ENCODE results near the gene ALK.

ALK gene

GRCh38 chr2:29607038-29607420 lies 314.4 kb downstream of the ALK start:
- Mint-ChIP-seq H3K4me1 (ENCODE audit: low read depth) (peaks cover 11% of the 10 kb centered on the region), H3K9me3 (no peaks in the 10 kb centered on the region), H3K36me3 (ENCODE audit: low read depth) (no peaks in the 10 kb centered on the region), H3K4me3 (no peak overlapping the region), H3K27me3 (no peaks in the 10 kb centered on the region), H3K27ac (no peak overlapping the region)
- intact Hi-C loops (cut with micrococcal nuclease), result no loop called here

DNA sequence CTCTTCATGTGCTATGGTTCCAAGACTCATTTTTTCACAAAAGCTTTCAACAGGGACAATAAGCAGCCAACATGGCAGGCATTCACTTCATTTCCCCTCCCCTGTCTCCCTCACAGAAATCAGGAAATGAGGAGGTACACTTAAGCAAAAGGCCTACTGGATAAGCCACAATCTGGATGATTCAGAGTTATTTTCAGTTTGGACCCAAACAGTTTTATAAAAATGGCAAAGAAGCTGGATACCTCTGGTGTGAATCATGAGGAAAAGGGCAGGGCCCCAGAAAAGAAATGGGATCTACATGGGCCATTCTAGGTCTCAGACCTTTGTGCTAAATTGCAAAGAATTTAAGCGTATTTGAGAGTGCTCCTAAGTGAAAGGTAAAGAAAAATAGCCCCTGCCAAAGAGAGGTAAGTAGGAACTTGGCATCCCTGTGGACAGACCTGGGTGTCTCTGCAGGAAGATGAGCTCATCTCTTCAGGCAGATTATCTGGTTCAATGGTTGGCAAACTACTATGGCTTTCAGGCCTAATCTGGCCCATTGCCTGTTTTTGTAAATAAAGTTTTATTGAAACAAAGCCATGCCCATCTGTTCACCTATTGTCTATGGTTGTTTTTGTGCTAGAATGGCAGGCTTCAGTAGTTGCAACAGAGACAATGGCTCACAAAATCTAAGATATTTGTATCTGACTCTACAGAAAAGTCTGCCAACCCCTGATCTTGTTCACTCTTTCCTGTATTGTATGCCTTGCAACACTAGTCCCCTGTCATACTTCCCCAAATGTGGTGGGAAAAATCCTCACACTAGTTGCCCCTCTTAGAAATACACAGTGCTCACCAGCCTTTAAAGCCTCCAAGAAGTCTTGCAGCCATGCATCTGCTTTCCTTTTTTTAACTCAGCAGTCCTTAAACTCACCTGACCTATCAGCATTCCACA lies 315.0 kb downstream of the ALK start:
- Mint-ChIP-seq H3K36me3 (ENCODE audit: low read depth) (no peaks in the 10 kb centered on the region), H3K27ac (no peak overlapping the region), H3K9me3 (no peaks in the 10 kb centered on the region), H3K4me3 (no peak overlapping the region), H3K27me3 (no peaks in the 10 kb centered on the region), H3K4me1 (ENCODE audit: low read depth) (peaks cover 11% of the 10 kb centered on the region)
- intact Hi-C loops (cut with micrococcal nuclease), result no loop called here

- peaks cover 11% of the 10 kb centered on the region for H3K4me1 Mint-ChIP-seq (ENCODE audit: low read depth)
- H3K9me3 Mint-ChIP-seq, result no peaks in the 10 kb centered on the region
- intact Hi-C loops (cut with micrococcal nuclease), result no loop called here
- H3K36me3 Mint-ChIP-seq (ENCODE audit: low read depth), result no peaks in the 10 kb centered on the region
- no peak overlapping the region for H3K4me3 Mint-ChIP-seq
- H3K27me3 Mint-ChIP-seq, result no peaks in the 10 kb centered on the region
- H3K27ac Mint-ChIP-seq, result no peak overlapping the region
These were observed 318.0 kb downstream of the ALK start for GRCh38 chr2:29603341-29603740.

DNA sequence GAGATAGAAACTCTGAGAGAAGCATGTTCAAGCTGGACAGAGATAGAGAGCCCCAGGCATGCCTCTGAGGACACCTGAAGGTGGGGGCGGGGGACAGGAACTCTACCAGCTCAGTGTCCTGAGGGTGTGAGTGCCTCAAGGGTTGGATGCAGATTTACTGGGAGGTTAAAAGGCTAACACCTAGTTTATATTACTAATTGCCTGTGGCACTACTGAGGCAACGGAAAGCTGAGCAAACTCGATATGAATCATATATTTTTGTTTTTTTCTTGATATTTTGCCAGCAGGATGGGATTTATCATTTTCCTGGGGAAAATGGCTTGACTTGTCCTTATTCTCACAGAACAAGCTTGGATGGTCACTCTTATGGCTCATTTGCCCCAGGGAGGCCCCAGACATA lies 319.5 kb downstream of the ALK start:
- Mint-ChIP-seq H3K4me1 (ENCODE audit: low read depth) (peaks cover 4% of the 10 kb centered on the region), H3K27me3 (no peaks in the 10 kb centered on the region), H3K27ac (no peak overlapping the region), H3K36me3 (ENCODE audit: low read depth) (no peaks in the 10 kb centered on the region), H3K9me3 (no peaks in the 10 kb centered on the region), H3K4me3 (no peak overlapping the region)
- intact Hi-C loops (cut with micrococcal nuclease), result no loop called here

GRCh38 chr2:29601321-29601720 lies 320.1 kb downstream of the ALK start:
- Mint-ChIP-seq H3K4me1 (ENCODE audit: low read depth) (no peaks in the 10 kb centered on the region), H3K9me3 (no peaks in the 10 kb centered on the region), H3K27ac (no peak overlapping the region), H3K4me3 (no peak overlapping the region), H3K36me3 (ENCODE audit: low read depth) (no peaks in the 10 kb centered on the region), H3K27me3 (no peaks in the 10 kb centered on the region)
- intact Hi-C loops (cut with micrococcal nuclease), result no loop called here

GRCh38 chr2:29599946-29600345 lies 321.4 kb downstream of the ALK start:
- H3K27ac Mint-ChIP-seq, result no peak overlapping the region
- no peaks in the 10 kb centered on the region for H3K9me3 Mint-ChIP-seq
- no peaks in the 10 kb centered on the region for H3K36me3 Mint-ChIP-seq (ENCODE audit: low read depth)
- no peaks in the 10 kb centered on the region for H3K4me1 Mint-ChIP-seq (ENCODE audit: low read depth)
- intact Hi-C loops (cut with micrococcal nuclease), result no loop called here
- no peak overlapping the region for H3K4me3 Mint-ChIP-seq
- H3K27me3 Mint-ChIP-seq, result no peaks in the 10 kb centered on the region

DNA sequence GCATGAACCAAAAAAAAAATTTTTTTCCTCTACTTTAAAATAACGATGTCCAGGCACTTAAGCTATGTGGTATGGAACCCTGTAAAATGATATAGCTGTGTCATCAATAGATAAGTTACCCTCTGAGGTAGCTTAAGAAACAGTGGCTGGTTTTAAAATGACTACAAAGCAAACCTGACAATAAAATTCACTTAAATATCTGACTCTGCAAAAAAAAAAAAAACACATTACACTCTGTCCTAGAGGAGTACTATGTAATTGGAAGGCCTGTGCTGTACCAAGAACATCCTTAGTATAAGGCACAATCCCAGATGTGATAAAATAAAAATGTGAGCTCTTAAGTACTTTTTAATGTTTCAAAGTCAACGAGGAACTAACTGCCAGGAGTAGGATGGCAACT lies 322.4 kb downstream of the ALK start:
- H3K27me3 Mint-ChIP-seq, result no peaks in the 10 kb centered on the region
- no peaks in the 10 kb centered on the region for H3K36me3 Mint-ChIP-seq (ENCODE audit: low read depth)
- no peak overlapping the region for H3K4me3 Mint-ChIP-seq
- H3K9me3 Mint-ChIP-seq, result no peaks in the 10 kb centered on the region
- intact Hi-C loops (cut with micrococcal nuclease), result no loop called here
- no peaks in the 10 kb centered on the region for H3K4me1 Mint-ChIP-seq (ENCODE audit: low read depth)
- no peak overlapping the region for H3K27ac Mint-ChIP-seq

DNA sequence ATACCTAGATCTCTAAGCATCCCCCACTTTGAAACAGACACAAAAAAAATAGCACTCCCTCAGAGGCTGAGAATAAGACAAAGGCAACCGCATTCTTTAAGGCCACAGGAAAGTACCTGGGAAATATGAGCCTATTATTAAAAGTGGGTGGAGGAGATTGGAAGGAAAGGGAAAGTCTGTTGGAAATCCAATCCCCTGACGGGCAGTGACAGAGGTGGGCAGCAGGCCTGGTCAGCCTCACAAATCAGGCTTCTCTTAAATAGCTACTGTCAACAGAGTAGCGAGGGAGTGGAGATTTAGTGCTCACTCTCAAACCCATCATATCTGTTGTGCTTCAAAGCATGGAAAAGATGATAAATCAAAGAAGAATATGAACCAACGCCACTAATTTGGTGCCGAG lies 324.4 kb downstream of the ALK start:
- H3K4me3 Mint-ChIP-seq, result no peak overlapping the region
- no peaks in the 10 kb centered on the region for H3K9me3 Mint-ChIP-seq
- H3K27ac Mint-ChIP-seq, result no peak overlapping the region
- no peaks in the 10 kb centered on the region for H3K4me1 Mint-ChIP-seq (ENCODE audit: low read depth)
- intact Hi-C loops (cut with micrococcal nuclease), result no loop called here
- H3K36me3 Mint-ChIP-seq (ENCODE audit: low read depth), result no peaks in the 10 kb centered on the region
- no peaks in the 10 kb centered on the region for H3K27me3 Mint-ChIP-seq

DNA sequence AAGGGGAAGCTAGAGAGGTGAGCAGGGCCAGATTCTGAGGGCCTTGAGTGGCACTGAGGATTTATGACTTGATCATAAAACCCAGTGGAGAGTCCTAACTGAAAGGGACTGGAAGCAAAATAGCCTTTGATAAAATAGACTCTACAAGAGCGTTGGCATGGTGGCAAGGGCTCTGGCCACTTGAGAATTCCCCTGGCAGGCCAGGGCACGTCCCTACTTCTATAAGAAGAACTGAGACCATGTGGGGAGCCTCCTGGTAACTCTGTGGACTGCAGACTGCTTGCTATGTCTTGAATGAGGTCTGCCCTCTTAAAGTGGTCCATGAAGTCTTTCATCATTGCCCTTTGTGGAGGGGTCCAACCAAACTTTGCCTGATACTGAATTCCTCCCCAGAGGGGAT lies 324.8 kb downstream of the ALK start:
- Mint-ChIP-seq H3K4me1 (ENCODE audit: low read depth) (no peaks in the 10 kb centered on the region), H3K27me3 (no peaks in the 10 kb centered on the region), H3K36me3 (ENCODE audit: low read depth) (no peaks in the 10 kb centered on the region), H3K4me3 (no peak overlapping the region), H3K9me3 (no peaks in the 10 kb centered on the region), H3K27ac (no peak overlapping the region)
- intact Hi-C loops (cut with micrococcal nuclease), result no loop called here

GRCh38 chr2:29591600-29591999 lies 329.8 kb downstream of the ALK start:
- H3K4me1 Mint-ChIP-seq (ENCODE audit: low read depth), result no peaks in the 10 kb centered on the region
- no peak overlapping the region for H3K4me3 Mint-ChIP-seq
- H3K27ac Mint-ChIP-seq, result no peak overlapping the region
- H3K27me3 Mint-ChIP-seq, result no peaks in the 10 kb centered on the region
- intact Hi-C loops (cut with micrococcal nuclease), result no loop called here
- no peaks in the 10 kb centered on the region for H3K9me3 Mint-ChIP-seq
- H3K36me3 Mint-ChIP-seq (ENCODE audit: low read depth), result no peaks in the 10 kb centered on the region

DNA sequence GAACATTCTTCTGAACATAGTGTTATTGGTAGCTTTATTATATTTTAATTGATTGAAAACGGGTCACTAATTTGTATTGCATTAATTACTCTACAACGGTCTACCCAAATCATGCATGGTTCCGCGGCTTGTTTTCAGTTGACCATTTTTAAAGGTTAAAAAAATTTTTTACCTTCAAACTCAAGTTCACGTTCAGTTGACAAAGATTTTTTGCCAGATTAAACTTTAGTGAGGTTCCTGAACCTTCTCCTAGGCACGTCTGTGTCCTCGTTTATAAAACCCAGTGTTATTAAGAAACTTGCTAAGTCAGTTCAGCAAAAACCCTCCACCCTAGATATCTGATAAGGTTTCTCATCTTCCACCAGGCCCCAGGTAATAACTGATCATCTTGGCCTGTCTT lies 331.2 kb downstream of the ALK start:
- Mint-ChIP-seq H3K4me3 (no peak overlapping the region), H3K4me1 (ENCODE audit: low read depth) (no peaks in the 10 kb centered on the region), H3K36me3 (ENCODE audit: low read depth) (no peaks in the 10 kb centered on the region), H3K27ac (no peak overlapping the region), H3K9me3 (no peaks in the 10 kb centered on the region), H3K27me3 (no peaks in the 10 kb centered on the region)
- intact Hi-C loops (cut with micrococcal nuclease), result no loop called here

- intact Hi-C loops (cut with micrococcal nuclease), result no loop called here
- Mint-ChIP-seq H3K4me3 (no peak overlapping the region), H3K4me1 (ENCODE audit: low read depth) (no peaks in the 10 kb centered on the region), H3K36me3 (ENCODE audit: low read depth) (no peaks in the 10 kb centered on the region), H3K9me3 (no peaks in the 10 kb centered on the region), H3K27me3 (no peaks in the 10 kb centered on the region), H3K27ac (no peak overlapping the region)
These were observed 331.8 kb downstream of the ALK start for GRCh38 chr2:29589440-29590103.

- H3K36me3 Mint-ChIP-seq (ENCODE audit: low read depth), result no peaks in the 10 kb centered on the region
- H3K27ac Mint-ChIP-seq, result no peak overlapping the region
- H3K4me1 Mint-ChIP-seq (ENCODE audit: low read depth), result no peaks in the 10 kb centered on the region
- no peaks in the 10 kb centered on the region for H3K9me3 Mint-ChIP-seq
- intact Hi-C loops (cut with micrococcal nuclease), result no loop called here
- H3K27me3 Mint-ChIP-seq, result no peaks in the 10 kb centered on the region
- H3K4me3 Mint-ChIP-seq, result no peak overlapping the region
These were observed 333.8 kb downstream of the ALK start for GRCh38 chr2:29587402-29588190.

DNA sequence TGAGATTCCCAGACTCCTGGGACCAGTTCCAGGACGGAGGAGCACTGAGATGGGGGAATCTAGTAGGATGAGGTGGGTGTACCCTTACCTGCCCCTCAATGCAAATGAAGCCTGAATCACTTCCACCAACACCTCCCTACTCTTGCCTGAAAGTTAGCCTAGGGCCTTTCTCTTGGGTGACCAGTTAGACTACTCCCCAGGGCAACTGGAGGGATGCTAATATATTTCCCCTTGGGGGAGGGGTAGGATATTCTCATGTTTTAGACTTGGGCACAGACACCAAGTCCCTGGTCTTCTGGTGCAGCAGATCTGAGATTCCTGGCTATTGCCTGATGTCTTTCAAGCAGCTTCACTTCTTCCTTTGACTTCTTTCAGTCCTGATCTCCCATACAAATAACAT lies 334.5 kb downstream of the ALK start:
- intact Hi-C loops (cut with micrococcal nuclease), result no loop called here
- Mint-ChIP-seq H3K4me3 (no peak overlapping the region), H3K36me3 (ENCODE audit: low read depth) (no peaks in the 10 kb centered on the region), H3K9me3 (no peaks in the 10 kb centered on the region), H3K27me3 (no peaks in the 10 kb centered on the region), H3K4me1 (ENCODE audit: low read depth) (peaks cover 4% of the 10 kb centered on the region), H3K27ac (no peak overlapping the region)
